Measurements from ENCODE around the gene TGFBR3.

GRCh38 chr1:91862120-91862519 is 23.8 kb downstream of the TGFBR3 start:
- TF ChIP-seq CHD2 (IDR thresholded peaks at IDR 0.05; ENCODE audit: low read length) (no peak), GTF2F1 (IDR thresholded peaks at IDR 0.05; ENCODE audit: borderline replicate concordance, low read depth, low read length) (no peak), CTCF (IDR thresholded peaks at IDR 0.05; ENCODE audit: control extremely low read depth in 1 of 3, insufficient read depth in 1 of 3, low read depth in 1 of 3, low read length in 3 of 3) (no peak), USF2 (IDR thresholded peaks at IDR 0.05; ENCODE audit: low read length) (no peak), MAX (IDR thresholded peaks at IDR 0.05) (no peak), BRCA1 (IDR thresholded peaks at IDR 0.05; ENCODE audit: low read depth, low read length) (no peak), EZH2 (IDR thresholded peaks at IDR 0.05; ENCODE audit: low read depth, low read length, severe bottlenecking) (no peak), ATF3 (IDR thresholded peaks at IDR 0.05; ENCODE audit: insufficient read depth, low read depth, low read length) (no peak), POLR2AphosphoS5 (IDR thresholded peaks at IDR 0.05; ENCODE audit: low read depth, low read length) (no peak), POU5F1 (IDR thresholded peaks at IDR 0.05; ENCODE audit: low read depth, low read length) (no peak), EP300 (IDR thresholded peaks at IDR 0.05; ENCODE audit: borderline replicate concordance in 1 of 2, low read depth in 2 of 2, low read length in 2 of 2) (no peak), JUND (IDR thresholded peaks at IDR 0.05; ENCODE audit: low read length) (no peak), RFX5 (IDR thresholded peaks at IDR 0.05; ENCODE audit: borderline replicate concordance, low read depth, low read length) (no peak)

Measured in H1 (cell line).